HFFc6 (cell line): ENCODE data around the gene PGAP1. TPM values are rescaled to one million over a fixed set of nuclear protein-coding genes. Genes with fewer than 3 reads are reported as not detected.
"Not testable (repeated sequence)": the region's sequence is repeated elsewhere in the genome, so short reads cannot be mapped to it uniquely, and the experiment has no call there.

ENCODE experiments used
- DNase-seq: peaks from one replicate; pipeline ENCODE4 v3.0.0-alpha.2; 2018
- H3K27ac Mint-ChIP-seq: 2 replicates; pipeline ENCODE4 v1.8.0; 2020; ENCODE audit warnings: mild to moderate bottlenecking, mixed read lengths
- H3K27me3 Mint-ChIP-seq: 2 replicates; pipeline ENCODE4 v1.8.0; 2021; ENCODE audit warnings: mild to moderate bottlenecking, moderate library complexity, mixed read lengths; ENCODE audit not compliant: insufficient read depth
- H3K36me3 Mint-ChIP-seq: 2 replicates; pipeline ENCODE4 v1.8.0; 2021; ENCODE audit warnings: low read depth, mixed read lengths
- H3K4me1 Mint-ChIP-seq: 2 replicates; pipeline ENCODE4 v1.8.0; 2020; ENCODE audit warnings: low read depth, mixed read lengths
- H3K4me3 Mint-ChIP-seq: 2 replicates; pipeline ENCODE4 v1.8.0; 2020; ENCODE audit warnings: mild to moderate bottlenecking, moderate library complexity, mixed read lengths
- H3K9me3 Mint-ChIP-seq: 2 replicates; pipeline ENCODE4 v1.8.0; 2020; ENCODE audit warnings: mild to moderate bottlenecking, mixed read lengths
- CTCF ChIP-seq: fragments of 200-600 bp; sonication (generic); IDR thresholded peaks from 2 replicates; pipeline ENCODE4 v1.5.0; 2021; ENCODE audit warnings: antibody characterized with exemption, mild to moderate bottlenecking
- total RNA-seq, 6 experiments: library from RNA; stranded (reverse); fragmentation: NEBNext Ultra II Directional; extraction: Animal tissue kit (Norgen Biotek cat#: 25700); gene quantifications; 2 replicates in 1 of 6; 3 replicates in 5 of 6; pipeline ENCODE4 v1.2.3, GENCODE V29; 2021

Gene PGAP1
- total RNA-seq, 6 experiments from 2014 or later: 6.0 to 9.4 (median 7.3) TPM

GRCh38 chr2:196918927-196919326 is 7.6 kb downstream of the PGAP1 start:
- H3K27ac Mint-ChIP-seq: no peak overlapping the region
- H3K36me3 Mint-ChIP-seq: peaks cover 42% of the 10 kb centered on the region
- no peak for DNase-seq
- H3K4me3 Mint-ChIP-seq: no peak overlapping the region
- no peaks in the 10 kb centered on the region for H3K9me3 Mint-ChIP-seq
- TF ChIP-seq CTCF: no peak
- peaks cover 2% of the 10 kb centered on the region for H3K27me3 Mint-ChIP-seq
- peaks cover 19% of the 10 kb centered on the region for H3K4me1 Mint-ChIP-seq

GRCh38 chr2:196917802-196918201 is 8.7 kb downstream of the PGAP1 start:
- Mint-ChIP-seq H3K27ac (no peak overlapping the region), H3K4me1 (peaks cover 10% of the 10 kb centered on the region), H3K27me3 (peaks cover 2% of the 10 kb centered on the region), H3K9me3 (no peaks in the 10 kb centered on the region), H3K36me3 (peaks cover 42% of the 10 kb centered on the region), H3K4me3 (no peak overlapping the region)
- DNase-seq: no peak
- TF ChIP-seq CTCF: no peak

- no peaks in the 10 kb centered on the region for H3K9me3 Mint-ChIP-seq
- H3K27ac Mint-ChIP-seq: no peak overlapping the region
- H3K36me3 Mint-ChIP-seq: peaks cover 47% of the 10 kb centered on the region
- H3K4me3 Mint-ChIP-seq: no peak overlapping the region
- peaks cover 2% of the 10 kb centered on the region for H3K27me3 Mint-ChIP-seq
- peaks cover 10% of the 10 kb centered on the region; the same call in 1 of the 2 replicates for H3K4me1 Mint-ChIP-seq
- DNase-seq: no peak
- no peak for TF ChIP-seq CTCF
These were observed 10.9 kb downstream of the PGAP1 start for GRCh38 chr2:196915507-196916189.

- H3K4me1 Mint-ChIP-seq: peaks cover 10% of the 10 kb centered on the region; the same call in 1 of the 2 replicates
- no peaks in the 10 kb centered on the region for H3K9me3 Mint-ChIP-seq
- H3K36me3 Mint-ChIP-seq: peaks cover 47% of the 10 kb centered on the region
- no peak overlapping the region for H3K27ac Mint-ChIP-seq
- DNase-seq: no peak
- H3K27me3 Mint-ChIP-seq: peaks cover 2% of the 10 kb centered on the region
- no peak overlapping the region for H3K4me3 Mint-ChIP-seq
- TF ChIP-seq CTCF: no peak
These were observed 11.5 kb downstream of the PGAP1 start for GRCh38 chr2:196914867-196915460.

GRCh38 chr2:196913691-196914090 is 12.8 kb downstream of the PGAP1 start:
- peaks cover 2% of the 10 kb centered on the region for H3K27me3 Mint-ChIP-seq
- no peak overlapping the region for H3K4me3 Mint-ChIP-seq
- no peaks in the 10 kb centered on the region for H3K9me3 Mint-ChIP-seq
- H3K4me1 Mint-ChIP-seq: no peaks in the 10 kb centered on the region
- peaks cover 35% of the 10 kb centered on the region for H3K36me3 Mint-ChIP-seq
- DNase-seq: no peak
- no peak for TF ChIP-seq CTCF
- no peak overlapping the region for H3K27ac Mint-ChIP-seq

- not testable (repeated sequence) for H3K9me3 Mint-ChIP-seq, H3K27ac Mint-ChIP-seq, H3K27me3 Mint-ChIP-seq, DNase-seq, H3K4me3 Mint-ChIP-seq, H3K36me3 Mint-ChIP-seq
- H3K4me1 Mint-ChIP-seq: peaks cover 31% of the 10 kb centered on the region
These were observed 21.1 kb downstream of the PGAP1 start for GRCh38 chr2:196905365-196905764.
